Left hindlimb (tissue), 1 donor: ENCODE results near the gene HOXB6.

Experiments used
- DNase-seq: peaks from one replicate; pipeline ENCODE4 v3.0.0-alpha.2; 2018

Gene HOXB6

DNA sequence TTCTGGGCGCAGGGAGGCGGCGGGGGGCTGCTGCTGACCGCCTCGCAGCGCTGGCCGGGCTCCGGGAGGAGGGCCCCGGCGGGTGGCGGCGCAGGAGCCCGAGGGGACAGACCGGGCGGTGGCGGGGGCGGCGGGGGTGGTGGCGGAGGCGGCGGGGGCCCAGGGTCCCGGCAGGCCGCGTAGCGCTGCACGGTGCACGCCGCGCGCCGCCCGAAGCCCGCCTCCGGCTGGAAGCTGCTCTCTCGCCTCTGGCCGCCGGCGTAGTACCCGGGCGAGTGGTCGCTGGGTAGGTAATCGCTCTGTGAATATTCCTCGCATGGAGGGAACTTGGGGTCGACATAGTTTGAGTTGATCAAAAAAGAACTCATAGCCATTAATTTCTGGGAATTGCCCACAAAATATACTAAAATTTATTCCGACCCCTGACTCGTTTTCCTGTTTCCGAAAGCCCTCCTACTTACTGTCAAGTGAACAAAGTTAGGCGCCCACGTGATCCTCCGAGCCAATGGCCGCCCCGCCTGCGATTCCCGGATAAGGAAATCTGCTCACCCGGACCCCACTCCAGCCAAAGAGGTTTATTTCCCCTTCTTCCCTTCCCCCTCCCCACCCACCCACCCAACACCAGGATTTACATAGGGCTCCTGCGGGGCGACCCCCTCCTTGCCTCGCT lies 26.7 kb downstream of the HOXB6 start, which contains the start of gene HOXB4:
TSS of gene HOXB4 (minus strand) at position 405 of the 670 bp plus-strand sequence. CDS start at position 374, 31 bp downstream.
- peak; percentile 80 for DNase-seq

DNA sequence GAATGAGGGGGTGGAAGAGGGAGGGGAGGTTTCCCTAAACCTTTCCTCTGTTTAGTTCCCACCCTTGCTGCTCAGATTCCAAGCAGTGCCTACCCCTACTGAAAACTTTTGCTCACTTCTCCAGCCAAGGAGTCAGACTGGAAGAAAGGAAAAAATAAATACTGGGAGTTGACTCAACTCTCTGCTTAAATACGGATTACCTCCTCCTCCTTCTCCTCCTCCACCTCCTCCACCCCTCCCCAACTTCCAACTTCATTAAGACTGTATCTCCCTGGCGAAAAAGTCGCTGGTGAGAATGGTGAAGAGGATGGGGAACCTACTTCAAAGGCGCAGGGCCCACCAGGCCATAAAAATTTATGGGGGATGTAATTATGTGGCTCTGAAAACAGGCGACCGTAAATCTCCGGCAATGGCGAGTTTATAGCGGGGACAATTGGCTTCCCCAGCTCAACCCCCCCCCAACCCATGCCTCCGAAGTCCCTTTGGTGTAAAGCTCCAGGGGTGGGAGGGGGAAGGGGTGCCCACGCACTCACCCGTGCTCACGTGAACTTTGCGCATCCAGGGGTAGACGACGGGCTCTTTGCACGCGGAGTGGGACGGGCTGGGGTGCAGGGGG lies 27.3 kb downstream of the HOXB6 start:
- no peak for DNase-seq

DNA sequence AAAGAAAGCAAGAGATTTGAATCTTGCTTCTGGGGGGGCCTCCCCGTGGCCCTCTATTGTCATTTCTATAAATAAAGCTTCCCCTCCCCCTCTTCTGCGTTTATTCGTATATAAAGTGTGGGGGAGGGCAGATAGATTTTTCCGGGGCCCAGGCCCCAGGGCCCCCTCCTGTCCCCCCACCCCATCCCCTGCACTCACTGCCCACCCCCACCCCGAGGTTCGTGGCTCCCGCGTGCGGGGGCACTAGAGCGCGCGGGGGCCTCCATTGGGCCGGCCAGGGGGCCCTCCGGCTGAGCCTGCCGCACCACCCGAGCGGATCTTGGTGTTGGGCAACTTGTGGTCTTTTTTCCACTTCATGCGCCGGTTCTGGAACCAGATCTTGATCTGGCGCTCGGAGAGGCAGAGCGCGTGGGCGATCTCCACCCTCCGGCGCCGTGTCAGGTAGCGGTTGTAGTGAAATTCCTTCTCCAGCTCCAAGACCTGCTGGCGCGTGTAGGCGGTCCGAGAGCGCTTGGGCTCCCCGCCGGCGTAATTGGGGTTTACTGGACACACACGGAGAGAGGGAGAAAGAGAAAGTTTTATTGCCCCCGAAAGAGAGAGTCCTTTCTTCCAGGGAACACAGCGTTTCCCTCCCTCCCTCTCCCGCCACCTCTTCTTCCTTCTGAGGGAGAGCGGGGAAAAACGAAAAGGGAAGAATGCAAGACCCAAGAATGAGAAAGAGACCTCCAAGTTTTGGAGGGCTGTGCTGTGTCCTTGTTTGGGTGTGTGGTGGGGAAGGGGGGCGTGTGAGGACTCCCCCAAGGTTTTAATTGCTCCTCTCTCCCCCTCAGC lies 28.1 kb downstream of the HOXB6 start:
- DNase-seq = no peak

- DNase-seq = no peak
Observed at GRCh38 chr17:48575673-48576478, 28.9 kb downstream of the HOXB6 start.

DNA sequence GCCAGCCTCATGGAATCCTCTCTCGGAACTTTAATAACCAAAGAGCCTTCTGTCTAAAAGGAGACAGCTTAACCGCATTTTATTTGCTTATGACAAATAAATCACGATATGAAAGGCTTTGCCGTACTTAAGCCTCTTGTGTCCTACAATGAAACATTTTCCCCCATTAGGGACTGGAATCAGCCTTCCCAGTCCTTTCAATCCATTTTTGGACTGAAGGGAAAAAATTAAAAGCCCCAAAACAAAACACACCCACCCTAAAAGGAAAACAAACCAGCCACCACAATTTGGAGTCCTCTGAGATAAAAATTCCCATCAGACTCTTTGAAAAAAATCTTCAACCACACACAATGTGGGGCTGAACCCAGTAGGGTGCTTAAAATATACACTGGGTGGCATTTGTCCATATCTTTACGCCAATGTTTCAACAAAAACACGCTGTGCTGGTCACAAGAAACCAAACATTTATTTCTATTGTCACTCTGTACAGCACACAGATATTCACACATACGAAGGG lies 29.7 kb downstream of the HOXB6 start:
- DNase-seq = no peak

DNA sequence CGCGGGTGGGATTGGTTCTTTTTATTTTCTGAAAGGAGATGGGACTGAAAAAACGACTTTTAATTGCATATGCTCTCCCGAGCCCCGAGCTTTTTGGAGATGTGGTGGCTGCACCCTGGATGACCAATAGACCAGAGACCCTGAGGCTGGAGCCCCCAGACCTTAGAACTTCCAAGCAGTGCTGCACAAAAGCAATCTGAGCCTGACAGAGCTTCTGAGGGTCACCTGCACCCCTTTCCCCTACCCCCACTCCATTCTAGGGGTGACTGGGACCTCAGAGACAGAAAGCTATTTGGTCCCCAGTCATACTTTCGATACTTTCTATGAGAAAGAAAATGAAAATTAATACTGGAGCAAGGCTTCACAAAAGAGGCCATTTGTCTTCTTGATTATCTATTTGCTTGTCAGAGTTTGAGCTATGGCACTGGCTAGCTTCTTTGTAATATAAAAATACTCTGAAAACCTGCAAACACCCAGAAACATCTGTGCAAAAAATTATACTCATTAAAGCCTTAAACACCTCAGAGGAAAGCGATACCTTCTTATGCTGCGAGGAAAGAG lies 30.2 kb downstream of the HOXB6 start:
- DNase-seq = no peak

- DNase-seq = no peak
Observed at GRCh38 chr17:48571826-48572417, 32.9 kb downstream of the HOXB6 start.

- no peak for DNase-seq
Observed at GRCh38 chr17:48571024-48571818, 33.6 kb downstream of the HOXB6 start.

DNA sequence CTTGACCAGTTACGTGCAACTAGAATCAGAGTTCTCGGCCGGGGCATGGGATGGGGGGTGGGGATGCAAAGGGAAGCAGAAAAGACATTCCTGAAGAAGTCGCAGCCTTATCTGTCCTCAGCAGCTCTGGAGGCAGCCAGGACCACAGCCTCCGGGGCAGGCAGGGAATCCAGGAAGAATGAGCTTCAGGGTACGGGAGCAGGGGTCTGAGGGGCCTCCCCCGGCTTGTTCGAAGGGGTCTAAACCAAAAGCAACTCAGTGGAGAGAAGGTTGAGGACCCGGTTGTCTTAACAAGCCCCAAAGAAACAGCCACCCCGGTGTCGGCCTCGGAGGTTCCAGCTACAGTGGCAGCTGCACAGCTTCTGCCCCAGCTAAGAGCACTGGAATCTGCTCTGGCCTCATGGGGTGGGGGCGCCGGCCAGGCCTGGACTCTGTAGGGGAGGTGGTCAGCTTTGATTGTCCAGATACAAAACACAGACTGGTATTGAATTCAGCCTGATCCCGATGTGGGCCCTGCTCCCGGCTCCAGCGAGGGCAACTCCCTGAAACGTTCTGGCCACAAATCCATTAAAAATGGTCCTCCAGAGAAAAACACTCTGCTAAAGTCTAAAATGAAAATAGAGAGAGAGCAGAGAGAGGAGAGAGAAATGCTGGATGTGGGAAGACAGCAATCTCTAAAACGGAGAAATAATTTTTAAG lies 34.3 kb downstream of the HOXB6 start:
- DNase-seq = no peak

DNA sequence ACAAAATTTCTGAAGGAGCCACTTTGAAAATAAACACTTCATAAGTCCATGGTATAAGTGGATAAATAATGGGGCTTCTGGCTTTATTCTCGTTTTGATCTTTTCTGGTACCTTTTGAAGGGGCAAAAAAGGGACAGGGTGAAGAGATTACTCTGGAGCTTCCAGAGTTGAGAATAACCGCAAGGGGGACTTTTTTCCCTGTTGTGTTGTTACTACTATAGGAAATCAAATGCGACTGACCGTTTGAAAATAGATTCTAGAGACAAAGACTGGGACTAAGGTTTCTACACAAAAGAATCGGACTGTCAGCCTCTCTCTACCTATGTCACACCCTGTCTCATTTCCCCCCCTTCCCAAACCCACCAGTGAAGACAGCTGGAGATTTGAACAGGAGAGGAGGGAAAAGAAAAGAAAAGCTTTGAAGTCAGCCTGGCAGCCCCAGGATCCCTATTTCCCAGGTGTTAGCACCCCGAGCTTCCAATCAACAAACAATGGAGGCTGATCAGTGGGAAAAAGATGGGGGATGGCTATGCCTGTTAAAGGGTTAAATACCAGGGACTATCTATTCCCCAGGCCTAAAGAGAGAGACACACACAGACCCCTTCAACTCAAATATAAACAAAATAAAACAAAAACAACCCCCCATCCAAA lies 35.0 kb downstream of the HOXB6 start:
- DNase-seq = no peak

DNA sequence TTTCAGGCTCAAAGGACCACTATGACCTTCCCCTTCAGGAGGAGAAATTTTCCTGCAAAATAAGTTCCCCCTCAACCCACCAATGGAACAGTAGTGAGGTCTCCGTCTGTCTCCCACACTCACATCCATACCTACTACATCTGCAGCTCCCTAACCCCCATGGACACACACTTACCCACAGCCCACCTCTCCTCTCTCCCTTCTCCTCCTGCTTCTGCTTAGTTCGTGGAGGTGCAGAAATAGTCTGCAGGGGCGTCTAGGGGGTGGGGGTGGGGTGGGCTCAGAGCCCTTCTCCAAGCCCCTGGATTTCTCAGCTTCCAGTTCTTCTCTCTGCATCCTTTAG lies 35.6 kb downstream of the HOXB6 start:
- DNase-seq = no peak

DNA sequence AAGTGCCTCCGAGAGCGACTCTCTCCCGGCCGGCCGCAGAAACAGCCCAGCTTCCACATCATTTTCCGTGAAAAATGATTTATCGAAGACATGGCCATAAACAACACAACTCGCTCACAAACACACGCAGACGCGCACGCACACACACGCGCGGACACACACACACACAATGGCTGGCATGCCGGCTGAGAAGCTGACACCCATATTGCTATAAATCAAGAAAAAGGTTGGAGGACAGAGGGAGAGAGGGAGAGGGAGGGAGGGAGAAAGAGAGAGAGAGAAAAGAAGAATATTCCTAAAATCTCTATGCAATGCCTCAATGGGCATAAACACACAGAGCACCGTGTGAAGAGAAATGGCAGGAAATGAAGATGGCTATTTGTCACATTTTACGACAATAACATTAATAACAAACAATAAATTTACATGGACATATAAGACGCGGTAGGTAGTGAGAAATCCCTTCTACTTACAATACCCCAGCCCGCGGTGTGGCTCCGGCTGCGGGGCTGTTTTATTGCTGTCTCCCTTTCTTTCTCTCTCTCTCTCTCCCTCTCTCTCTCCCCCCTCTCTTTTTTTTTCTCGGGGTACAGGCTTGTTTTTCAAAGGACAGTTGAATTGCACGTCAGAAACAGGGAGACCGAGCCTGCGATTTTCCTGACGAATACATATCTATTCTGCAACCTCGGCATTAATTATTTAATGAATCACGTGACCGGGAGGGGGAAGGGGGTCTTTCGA lies 36.1 kb downstream of the HOXB6 start:
- no peak for DNase-seq

DNA sequence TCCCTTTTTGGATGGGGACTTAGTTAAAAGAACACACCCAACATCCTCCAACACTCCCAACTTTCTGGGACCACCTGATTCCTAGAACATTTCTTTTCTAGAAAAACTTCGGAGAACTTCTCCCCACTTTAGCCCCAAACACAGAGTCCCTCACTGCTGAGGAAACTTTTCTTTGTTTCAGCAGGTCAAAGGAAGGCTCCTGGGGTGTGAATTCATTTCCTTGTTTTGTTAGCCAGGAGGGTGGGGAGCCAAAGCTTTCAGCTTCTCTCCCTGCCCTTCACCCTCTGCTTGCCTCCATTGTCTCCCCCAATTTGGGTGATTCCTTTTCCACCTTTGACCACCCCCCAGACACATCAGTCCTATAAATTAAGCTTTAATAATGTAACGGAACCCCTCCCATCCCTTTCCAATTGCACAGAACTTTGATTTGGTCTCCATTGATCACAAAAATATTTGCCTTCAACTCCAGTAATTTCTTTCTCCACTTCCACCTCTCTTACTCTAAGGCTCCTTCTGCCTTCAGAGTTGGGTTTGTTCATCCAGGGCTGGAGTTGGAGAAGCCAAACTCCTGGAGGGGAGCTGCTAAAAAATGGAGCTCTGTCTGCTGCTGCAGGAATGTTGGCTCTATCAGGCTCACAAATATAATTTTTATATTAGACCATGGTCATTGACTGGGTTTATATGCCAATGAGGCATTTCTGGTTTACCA lies 37.0 kb downstream of the HOXB6 start:
- no peak for DNase-seq

DNA sequence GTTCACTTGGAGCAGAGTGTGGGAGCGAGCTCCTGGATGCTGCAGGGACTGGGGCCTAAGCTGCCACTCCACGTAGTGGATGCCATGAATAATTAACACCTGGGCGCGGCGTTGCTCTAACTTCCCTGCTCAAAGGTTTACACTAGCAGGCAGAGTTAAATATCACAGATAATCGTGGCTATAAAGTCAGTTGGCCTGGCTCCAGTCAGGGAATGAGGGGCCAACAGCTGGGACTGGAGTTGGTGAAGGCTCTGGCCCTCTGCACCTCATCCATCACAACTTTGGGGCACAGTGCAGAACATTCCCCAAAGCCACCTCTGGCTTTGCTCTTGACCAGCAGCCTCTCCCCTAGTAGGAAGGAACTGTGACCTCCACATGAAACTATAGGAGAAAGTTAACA lies 37.6 kb downstream of the HOXB6 start:
- no peak for DNase-seq

DNA sequence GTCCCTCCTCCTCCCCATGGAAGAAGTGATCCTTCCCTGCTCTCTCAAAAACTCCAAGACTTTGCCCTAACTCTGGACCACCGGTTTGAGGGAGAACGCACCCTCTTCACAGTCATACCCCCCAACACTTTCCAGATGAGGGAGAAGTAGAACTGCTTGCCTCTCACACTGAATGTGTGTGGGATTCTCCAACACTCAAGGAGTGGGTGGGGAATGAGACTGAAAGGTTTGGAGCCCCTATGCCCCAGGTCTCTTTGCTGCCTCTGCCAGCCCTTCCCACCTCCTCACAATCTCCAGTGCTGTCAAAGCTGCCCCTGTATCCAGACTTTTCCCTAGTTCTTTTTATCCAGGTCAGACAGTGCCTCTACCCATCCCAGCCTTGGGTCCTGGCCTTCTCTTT lies 38.1 kb downstream of the HOXB6 start:
- no peak for DNase-seq

DNA sequence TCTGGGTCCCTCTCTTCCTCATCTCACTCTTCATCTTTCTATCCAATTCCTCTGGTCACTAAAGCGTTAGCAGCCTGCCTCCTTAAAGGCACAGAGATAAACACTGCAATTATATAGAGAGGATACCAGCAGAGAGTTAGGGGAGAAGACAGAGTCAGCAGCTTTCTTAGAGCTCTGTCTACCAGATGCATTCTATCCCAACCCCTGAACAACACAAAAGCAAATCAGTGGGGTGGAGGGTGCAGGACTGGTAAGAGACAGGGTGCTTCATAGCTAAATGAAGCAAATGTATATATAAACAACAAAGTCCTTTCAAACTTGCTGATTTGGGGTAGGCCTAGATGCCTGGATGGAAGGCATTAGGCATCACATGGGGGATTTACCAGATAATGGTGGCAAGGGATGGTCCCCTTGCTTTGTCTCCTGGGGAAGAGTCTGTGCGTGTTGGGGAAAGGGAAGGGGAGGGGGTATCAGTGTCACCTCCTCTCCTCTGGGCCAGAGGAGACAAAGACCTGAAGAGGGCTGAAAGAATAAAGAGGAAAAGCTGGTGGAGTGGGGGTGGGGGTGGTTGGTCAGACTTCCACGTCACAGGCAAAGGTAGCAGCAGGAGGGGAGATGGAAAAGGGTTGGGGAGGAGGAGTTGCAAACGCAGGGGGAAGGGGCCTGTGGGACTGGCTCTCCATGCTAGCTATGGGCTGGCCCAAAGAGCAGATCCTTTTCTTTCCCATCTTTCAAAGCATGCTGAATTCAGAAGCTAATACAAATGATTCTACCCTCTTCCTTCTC lies 38.7 kb downstream of the HOXB6 start:
- DNase-seq = no peak

GRCh38 chr17:48565022-48565554 lies 39.7 kb downstream of the HOXB6 start:
- no peak for DNase-seq
